Activated CD4-positive, CD25-positive, alpha-beta regulatory T cell treated with anti-CD3 and anti-CD28 coated beads, Interleukin-2, amount 50 U/mL, for 72 hours (primary cell): ENCODE data around the gene PRSS8.
A peak's percentile ranks its signal among the peaks of the same experiment; 100 is the strongest.
"Not testable (repeated sequence)": the region's sequence is repeated elsewhere in the genome, so short reads cannot be mapped to it uniquely, and the experiment has no call there.

Source experiments
- DNase-seq: peaks from one replicate; pipeline ENCODE4 v3.0.0; 2021

Gene PRSS8

DNA sequence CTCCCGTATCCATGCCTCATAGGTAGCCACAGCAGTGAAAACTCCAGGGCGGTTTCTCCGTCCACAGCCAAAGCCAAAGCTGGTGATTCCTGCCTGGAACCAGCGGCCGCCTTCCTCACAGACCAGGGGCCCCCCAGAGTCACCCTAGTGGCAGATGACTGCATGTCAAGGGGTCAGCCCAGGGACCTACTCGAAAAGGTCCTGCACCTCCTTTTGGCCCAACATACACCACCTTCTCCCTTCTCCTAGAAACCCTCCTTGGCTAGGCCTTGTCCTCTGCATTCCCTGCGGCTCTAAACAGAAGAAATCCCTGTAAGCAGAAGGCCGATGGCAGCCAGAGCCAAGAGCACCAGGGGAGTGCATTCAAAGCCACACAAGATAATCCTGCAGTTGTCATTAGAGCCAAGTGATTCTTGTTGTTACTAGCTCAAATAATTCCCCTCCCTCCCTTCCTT lies 8.2 kb upstream of the PRSS8 start:
- DNase-seq, result no peak

- no peak for DNase-seq
Measured at GRCh38 chr16:31143011-31143693, 7.6 kb upstream of the PRSS8 start.

DNA sequence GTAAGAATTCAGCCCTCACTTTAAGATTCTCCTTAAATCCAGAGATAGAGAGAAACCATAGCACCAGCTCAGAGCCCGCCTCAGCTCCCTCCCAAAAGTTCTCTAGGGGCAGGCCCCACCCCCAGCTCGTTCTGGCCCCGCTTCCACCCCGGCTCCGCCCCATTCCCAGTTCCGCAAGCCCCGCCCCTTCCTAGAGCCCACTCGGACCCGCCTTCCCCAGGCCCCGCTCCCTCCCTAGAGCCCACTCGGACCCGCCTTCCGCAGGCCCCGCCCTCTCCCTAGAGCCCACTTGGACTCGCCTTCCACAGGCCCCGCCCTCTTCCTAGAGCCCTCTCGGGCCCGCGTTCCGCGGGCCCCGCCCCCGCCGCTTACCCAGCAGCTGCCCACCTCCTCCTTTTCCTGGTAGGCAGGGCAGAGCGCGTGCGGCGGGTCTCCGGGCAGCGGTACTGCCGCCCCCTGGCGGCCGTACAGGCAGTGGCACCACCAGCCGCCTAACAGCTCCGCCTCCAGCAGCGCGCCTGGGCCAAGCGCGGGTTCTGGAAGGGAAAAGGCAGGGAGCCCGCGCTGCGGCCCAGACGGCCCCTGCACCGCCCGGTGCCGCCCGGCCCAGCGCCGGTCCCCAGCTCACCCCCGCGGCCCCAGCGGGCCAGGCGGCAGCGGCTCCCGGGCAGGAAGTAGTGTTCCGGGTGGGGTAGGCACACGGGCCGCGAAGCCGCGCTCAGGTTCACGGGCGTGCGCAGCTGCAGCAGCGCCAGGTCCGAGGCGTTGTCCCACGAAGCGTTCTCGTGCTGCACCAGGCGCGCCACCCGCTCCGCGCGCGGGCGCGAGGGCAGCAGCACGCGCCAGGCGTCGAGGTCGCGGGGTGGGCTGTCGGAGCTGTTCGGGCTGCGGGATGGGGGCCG lies 6.8 kb upstream of the PRSS8 start:
- DNase-seq, result peak; percentile 94

DNA sequence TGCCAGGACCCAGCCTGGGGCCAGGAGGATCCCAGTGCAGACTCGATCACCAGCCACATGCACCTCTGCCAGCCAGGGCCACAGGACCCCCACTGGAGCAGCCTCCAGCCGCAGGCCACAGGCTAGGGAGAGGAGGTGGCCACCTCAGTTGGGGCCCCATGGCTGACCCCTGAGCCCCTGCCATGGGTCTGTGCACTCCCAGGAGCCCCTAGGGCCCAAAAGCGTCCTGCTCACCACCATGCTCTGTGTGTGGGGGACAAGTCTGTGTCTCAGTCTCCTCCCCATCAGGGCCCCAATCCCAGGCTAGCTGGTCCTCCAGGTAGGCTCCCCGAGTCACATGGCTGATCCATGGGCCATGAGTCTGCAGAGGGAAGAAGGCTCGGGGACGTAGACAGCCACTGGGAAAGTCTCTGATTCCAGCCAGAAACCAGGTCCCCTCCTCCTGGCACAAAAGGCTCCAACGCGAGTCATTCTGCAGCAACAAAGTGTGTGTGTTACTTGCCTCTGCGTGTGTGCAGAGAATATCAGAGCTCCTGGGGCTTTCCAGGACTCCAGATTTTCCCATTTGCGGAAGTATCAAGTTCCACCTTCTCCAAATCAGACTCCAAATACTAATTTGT lies 6.1 kb upstream of the PRSS8 start:
- DNase-seq, result no peak

- not testable (repeated sequence) for DNase-seq
Measured at GRCh38 chr16:31141071-31141469, 5.5 kb upstream of the PRSS8 start.

DNA sequence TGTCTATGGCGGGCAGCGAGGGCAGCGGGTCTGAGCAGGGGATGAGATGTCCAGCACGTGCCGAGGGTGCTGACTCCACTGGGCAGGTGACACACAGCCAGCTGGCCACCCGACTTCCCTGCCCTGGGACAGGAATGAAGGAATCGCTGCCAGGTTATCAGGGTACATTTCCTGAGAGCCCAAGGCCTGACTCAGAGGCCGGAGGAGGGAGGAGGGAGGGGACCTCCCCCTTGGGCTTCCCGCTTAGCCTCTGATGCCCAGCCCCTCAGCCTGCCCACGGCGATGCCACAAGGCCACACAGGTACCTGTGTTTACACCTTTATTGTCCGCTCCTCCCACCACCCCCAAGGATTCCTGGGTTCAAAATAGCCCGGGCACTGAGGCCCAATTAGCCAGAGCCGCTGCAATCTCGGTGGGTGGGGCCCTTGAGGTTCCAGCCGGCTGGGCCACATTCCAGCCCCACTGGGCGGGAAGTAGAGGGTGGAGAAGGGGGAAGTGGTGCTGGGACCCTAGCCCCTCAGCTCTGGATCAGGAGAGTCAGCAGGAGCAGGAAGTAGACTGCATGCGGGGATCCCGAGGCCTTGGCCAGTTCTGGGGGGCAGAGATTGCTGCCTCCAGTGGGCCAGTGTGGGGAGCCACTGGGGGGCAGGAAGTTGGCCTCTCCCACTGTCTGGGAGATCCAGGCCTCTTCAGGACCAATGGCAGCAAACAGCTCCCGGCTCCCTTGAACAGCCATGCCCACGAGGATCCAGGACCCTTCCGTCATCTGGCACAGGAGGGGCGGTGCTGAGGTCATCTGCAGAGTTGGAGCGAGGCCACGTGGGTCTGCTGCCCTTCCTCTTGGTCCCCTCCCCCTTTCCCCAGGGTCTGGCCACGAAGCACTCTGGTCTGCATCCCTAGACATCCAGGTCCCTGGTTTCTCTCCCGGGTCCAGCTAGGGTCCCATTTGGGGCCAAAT lies 3.4 kb upstream of the PRSS8 start:
- DNase-seq, result no peak

- not testable (repeated sequence) for DNase-seq
Measured at GRCh38 chr16:31136822-31137499, 1.4 kb upstream of the PRSS8 start.

GRCh38 chr16:31136287-31136662 lies 748 bp upstream of the PRSS8 start:
- DNase-seq, result no peak

DNA sequence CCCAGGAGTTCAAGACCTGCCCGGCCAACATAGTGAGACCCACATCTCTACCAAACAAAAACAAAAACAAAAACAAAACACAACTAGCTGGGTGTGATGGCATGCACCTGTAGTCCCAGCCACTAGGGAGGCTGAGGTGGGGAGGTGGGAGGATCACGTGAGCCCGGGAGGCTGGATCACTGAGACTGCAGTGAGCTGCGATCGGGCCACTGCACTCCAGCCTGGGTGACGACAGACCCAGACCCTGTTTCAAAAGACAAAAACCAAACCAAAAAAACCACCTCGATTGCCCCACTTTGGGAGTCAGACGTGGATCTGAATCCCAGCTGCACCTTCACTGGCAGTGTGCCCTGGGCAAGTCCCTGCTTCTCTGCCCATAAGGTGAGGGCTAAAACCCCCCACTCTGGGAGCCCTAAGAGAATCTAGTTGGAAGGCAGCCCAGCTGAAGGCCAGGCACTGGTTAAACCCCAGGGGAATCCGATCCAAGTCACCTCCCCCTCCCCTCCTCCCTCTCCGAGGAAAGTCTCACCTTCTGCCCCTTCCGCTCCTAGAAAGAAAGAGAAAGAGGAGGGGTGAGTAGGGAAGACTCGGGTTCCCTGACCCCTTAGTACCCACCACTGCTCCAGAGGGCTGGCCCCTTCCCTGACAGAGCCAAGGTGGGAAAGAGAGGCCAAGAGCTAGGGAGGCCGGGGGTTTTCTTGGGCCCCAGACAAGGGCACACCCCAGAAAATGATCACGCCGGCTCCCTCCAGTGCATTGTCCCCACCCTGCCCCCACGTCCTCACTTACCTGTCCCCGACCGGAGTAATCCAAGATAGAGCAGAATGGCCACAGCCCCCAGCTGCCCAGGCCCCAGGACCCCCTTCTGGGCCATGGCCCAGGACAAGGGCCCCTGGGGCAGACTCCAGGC lies 647 bp downstream of the PRSS8 start:
- DNase-seq, result no peak

DNA sequence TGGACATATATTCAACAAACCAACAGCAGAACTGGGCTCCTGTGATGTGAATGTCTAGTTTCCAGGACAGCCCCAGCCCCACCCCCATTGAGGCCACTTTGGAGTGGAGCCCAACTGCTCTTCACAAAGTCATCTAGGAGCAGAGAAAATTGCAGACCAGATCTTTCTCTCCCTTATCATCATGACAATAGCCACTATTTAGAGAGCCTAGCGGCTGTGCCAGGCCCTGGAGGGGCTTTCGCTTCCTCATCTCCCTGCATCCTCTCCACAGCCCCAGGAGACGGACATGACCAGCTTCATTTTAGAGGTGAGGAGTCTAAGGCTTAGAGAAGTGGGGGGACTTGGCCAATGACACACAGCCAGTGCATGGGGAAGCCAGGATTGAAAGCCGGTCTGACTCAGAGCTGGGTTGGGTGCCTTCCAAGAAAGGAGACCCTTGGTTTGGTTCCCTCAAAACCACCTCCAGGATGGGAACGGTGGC lies 1.4 kb downstream of the PRSS8 start:
- DNase-seq, result no peak

DNA sequence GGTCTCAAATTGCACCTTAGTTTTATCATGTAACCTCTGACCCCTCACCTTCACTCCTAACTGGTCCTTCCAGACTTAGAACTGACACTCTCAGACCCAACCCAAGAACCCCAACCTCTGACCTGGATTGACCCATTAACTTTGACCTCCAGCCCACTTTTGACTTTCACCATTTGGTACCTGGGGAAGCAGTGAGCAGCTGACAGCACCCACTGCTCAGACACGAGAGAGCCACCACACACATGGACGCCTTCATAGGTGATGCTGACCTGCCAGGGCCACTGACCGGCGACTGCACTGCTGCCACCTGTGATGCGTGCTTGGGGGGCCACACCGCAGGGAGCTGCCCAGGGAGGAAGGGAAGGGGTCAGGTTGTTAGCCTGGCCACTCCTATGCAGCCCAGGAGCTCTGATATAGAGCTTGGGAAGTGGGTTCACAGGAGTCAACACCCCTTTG lies 2.5 kb downstream of the PRSS8 start:
- no peak for DNase-seq

GRCh38 chr16:31132303-31132979 lies 3.1 kb downstream of the PRSS8 start:
- DNase-seq, result no peak

- no peak for DNase-seq
Measured at GRCh38 chr16:31131841-31132271, 3.7 kb downstream of the PRSS8 start.

DNA sequence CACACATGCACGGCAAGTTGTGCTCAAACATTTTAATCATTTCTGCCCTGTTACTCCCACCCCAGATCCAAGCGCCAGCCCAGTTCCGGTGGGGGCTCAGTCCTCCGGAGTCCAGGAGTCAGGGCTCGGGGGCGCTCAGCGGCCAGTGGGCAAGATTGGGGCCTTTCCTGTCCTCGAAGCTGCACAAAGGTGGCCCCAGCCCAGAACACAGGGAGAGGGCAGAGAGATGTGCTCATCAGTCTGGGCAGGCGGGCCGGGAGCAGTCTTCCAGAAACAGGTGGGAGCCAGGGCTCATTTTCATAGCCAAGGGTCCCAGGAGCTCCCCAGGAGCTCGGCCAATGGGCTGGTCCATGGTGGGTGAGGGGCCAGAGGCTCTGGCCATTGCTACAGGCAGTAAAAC lies 4.1 kb downstream of the PRSS8 start:
- no peak for DNase-seq

DNA sequence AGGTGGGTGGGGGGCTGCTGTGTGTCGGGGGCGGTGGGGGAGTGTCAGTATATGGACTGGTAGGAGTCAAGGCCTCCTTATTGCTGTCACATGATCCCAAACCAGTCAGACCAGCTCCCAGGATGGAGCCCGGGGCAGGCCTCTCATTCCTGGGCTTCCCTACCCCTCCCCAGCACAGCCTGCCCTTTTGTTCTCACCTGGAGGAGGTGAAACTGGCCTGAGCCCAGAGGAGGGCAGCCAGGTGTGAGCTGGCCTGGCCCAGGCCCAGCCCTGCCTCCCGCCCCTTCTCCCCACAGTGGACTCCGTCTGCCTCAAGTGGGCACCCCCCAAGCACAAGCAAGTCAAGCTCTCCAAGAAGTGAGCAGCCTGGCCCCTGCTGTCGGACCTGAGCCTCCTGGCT lies 4.6 kb downstream of the PRSS8 start:
- no peak for DNase-seq

DNA sequence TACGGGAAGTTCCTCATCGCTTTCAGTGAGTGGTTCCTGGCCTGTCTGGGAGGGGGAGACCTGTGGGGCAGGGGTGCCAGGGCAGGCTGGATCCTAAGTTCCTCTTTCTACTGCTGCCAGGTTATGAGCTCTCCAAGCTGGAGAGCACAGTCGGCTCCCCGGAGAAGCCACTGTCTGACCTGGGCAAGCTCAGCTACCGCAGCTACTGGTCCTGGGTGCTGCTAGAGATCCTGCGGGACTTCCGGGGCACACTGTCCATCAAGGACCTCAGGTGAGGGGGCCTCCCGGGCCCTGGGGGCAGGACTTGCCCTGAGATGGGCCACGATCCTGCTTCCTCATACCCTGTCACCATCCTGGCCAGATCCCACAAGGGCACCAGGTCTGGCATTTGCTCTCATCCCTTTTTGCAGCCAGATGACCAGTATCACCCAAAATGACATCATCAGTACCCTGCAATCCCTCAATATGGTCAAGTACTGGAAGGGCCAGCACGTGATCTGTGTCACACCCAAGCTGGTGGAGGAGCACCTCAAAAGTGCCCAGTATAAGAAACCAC lies 5.1 kb downstream of the PRSS8 start:
- no peak for DNase-seq

DNA sequence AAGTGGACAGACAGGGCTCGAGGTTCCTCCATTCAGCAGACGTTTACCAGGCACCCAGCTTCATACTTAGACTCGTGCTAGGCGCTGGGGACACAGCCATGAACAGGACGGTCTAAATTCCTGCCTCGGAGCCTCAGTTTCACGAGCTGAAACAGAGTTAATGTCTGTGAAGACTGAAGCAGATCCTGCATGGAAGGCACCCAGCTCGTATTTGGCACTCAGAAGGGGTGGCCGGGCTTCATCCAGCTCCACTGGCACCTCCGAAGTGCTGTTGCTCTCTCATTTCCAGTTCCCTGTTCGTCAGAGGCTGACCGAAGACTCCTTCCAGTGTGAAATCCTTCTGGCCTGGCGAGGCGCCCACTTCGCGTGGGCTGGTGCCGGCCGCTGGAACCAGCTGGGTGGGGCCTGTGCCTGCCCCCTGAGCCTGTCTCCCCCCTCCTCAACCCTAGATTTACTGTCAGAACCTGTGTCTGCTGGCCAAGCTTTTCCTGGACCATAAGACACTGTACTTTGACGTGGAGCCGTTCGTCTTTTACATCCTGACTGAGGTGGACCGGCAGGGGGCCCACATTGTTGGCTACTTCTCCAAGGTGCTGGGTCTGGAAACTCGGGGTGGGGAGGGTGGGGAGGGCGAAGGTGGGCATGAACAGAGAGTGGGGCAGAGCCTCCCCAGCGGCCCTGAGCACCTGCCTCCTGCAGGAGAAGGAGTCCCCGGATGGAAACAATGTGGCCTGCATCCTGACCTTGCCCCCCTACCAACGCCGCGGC lies 5.8 kb downstream of the PRSS8 start:
- no peak for DNase-seq

GRCh38 chr16:31128711-31129567 lies 6.6 kb downstream of the PRSS8 start:
- no peak for DNase-seq
